IPS-20b (cell line): ENCODE data around the gene DKKL1.
"Not testable (repeated sequence)": the region's sequence is repeated elsewhere in the genome, so short reads cannot be mapped to it uniquely, and the experiment has no call there.

Experiments
- H3K27ac ChIP-seq: one replicate; pipeline ENCODE4 v1.5.1; 2013; ENCODE audit warnings: low read length
- H3K27me3 ChIP-seq: 2 replicates; pipeline ENCODE4 v1.6.1; 2013; ENCODE audit warnings: mild to moderate bottlenecking, low read length, inconsistent platforms; ENCODE audit not compliant: insufficient read depth
- H3K36me3 ChIP-seq: 2 replicates; pipeline ENCODE4 v1.6.1; 2013; ENCODE audit warnings: low read depth, mild to moderate bottlenecking, inconsistent platforms, low read length, moderate library complexity; ENCODE audit not compliant: insufficient read depth
- H3K4me1 ChIP-seq: 2 replicates; pipeline ENCODE4 v1.6.1; 2013; ENCODE audit warnings: mild to moderate bottlenecking, control low read depth, inconsistent platforms, low read length, moderate library complexity; ENCODE audit not compliant: insufficient read depth
- H3K4me3 ChIP-seq: 2 replicates; pipeline ENCODE4 v1.5.1; 2013; ENCODE audit warnings: mild to moderate bottlenecking, low read length, inconsistent platforms
- H3K9ac ChIP-seq: 2 replicates; pipeline ENCODE4 v1.6.1; 2013; ENCODE audit warnings: low read depth, mild to moderate bottlenecking, inconsistent platforms, low read length, moderate library complexity
- H3K9me3 ChIP-seq: 2 replicates; pipeline ENCODE4 v1.6.1; 2013; ENCODE audit warnings: mild to moderate bottlenecking, low read depth, low read length, inconsistent platforms; ENCODE audit not compliant: insufficient read depth

The DKKL1 gene

GRCh38 chr19:49371184-49371583 lies 7.5 kb downstream of the DKKL1 start:
- no peaks in the 10 kb centered on the region for H3K27me3 ChIP-seq
- H3K9me3 ChIP-seq, result peaks cover 21% of the 10 kb centered on the region
- H3K4me1 ChIP-seq, result no peaks in the 10 kb centered on the region

GRCh38 chr19:49373174-49373573 lies 9.5 kb downstream of the DKKL1 start:
- not testable (repeated sequence) for H3K36me3 ChIP-seq, H3K4me3 ChIP-seq, H3K27ac ChIP-seq, H3K9ac ChIP-seq, H3K27me3 ChIP-seq, H3K4me1 ChIP-seq
- H3K9me3 ChIP-seq, result peaks cover 21% of the 10 kb centered on the region

More at GRCh38 chr19:49371184-49371583, 7.5 kb downstream of the DKKL1 start:
- Histone ChIP-seq H3K9ac (no peak overlapping the region), H3K4me3 (no peak overlapping the region), H3K36me3 (no peaks in the 10 kb centered on the region), H3K27ac (no peak overlapping the region)

- Histone ChIP-seq H3K27ac (no peak overlapping the region), H3K27me3 (no peaks in the 10 kb centered on the region)
Observed at GRCh38 chr19:49374665-49375434, 11.2 kb downstream of the DKKL1 start.

GRCh38 chr19:49378512-49378911 lies 14.8 kb downstream of the DKKL1 start:
- Histone ChIP-seq H3K9me3 (peaks cover 5% of the 10 kb centered on the region), H3K36me3 (no peaks in the 10 kb centered on the region), H3K4me3 (no peak overlapping the region), H3K4me1 (no peaks in the 10 kb centered on the region), H3K27ac (no peak overlapping the region), H3K27me3 (no peaks in the 10 kb centered on the region), H3K9ac (no peak overlapping the region)

More at GRCh38 chr19:49374665-49375434, 11.2 kb downstream of the DKKL1 start:
- H3K36me3 ChIP-seq, result no peaks in the 10 kb centered on the region
- H3K4me1 ChIP-seq, result no peaks in the 10 kb centered on the region
- no peak overlapping the region for H3K9ac ChIP-seq
- H3K4me3 ChIP-seq, result no peak overlapping the region
- peaks cover 8% of the 10 kb centered on the region for H3K9me3 ChIP-seq

- H3K36me3 ChIP-seq, result no peaks in the 10 kb centered on the region
- no peaks in the 10 kb centered on the region for H3K27me3 ChIP-seq
- no peak overlapping the region for H3K4me3 ChIP-seq
- no peak overlapping the region for H3K27ac ChIP-seq
- H3K9me3 ChIP-seq, result peaks cover 5% of the 10 kb centered on the region
- H3K9ac ChIP-seq, result no peak overlapping the region
- H3K4me1 ChIP-seq, result no peaks in the 10 kb centered on the region
Observed at GRCh38 chr19:49380391-49380790, 16.7 kb downstream of the DKKL1 start.

- H3K4me3 ChIP-seq, result no peak overlapping the region
- no peak overlapping the region for H3K9ac ChIP-seq
- no peak overlapping the region for H3K27ac ChIP-seq
- no peaks in the 10 kb centered on the region for H3K36me3 ChIP-seq
- peaks cover 5% of the 10 kb centered on the region for H3K9me3 ChIP-seq
- no peaks in the 10 kb centered on the region for H3K27me3 ChIP-seq
- no peaks in the 10 kb centered on the region for H3K4me1 ChIP-seq
Observed at GRCh38 chr19:49382639-49383038, 19.0 kb downstream of the DKKL1 start.

GRCh38 chr19:49383599-49383998 lies 19.9 kb downstream of the DKKL1 start:
- Histone ChIP-seq H3K36me3 (no peaks in the 10 kb centered on the region), H3K4me1 (no peaks in the 10 kb centered on the region), H3K9ac (no peak overlapping the region), H3K27me3 (no peaks in the 10 kb centered on the region), H3K9me3 (peaks cover 5% of the 10 kb centered on the region), H3K27ac (no peak overlapping the region), H3K4me3 (no peak overlapping the region)

GRCh38 chr19:49387936-49388372 lies 24.3 kb downstream of the DKKL1 start, which contains the start of gene KASH5:
KASH5 (plus strand) TSS chr19:49388249; CDS start chr19:49390884, 2,635 bp downstream.
- Histone ChIP-seq H3K4me3 (no peak within 1 kb of the TSS), H3K27ac (no peak within 1 kb of the TSS), H3K9me3 (no peaks in the 10 kb centered on the region), H3K27me3 (no peaks in the 10 kb centered on the region), H3K36me3 (no peaks in the 10 kb centered on the region), H3K9ac (no peak within 1 kb of the TSS), H3K4me1 (no peaks in the 10 kb centered on the region)

- no peak overlapping the region for H3K9ac ChIP-seq
- H3K27me3 ChIP-seq, result no peaks in the 10 kb centered on the region
- H3K4me1 ChIP-seq, result peaks cover 4% of the 10 kb centered on the region; the same call in 1 of the 2 replicates
- no peaks in the 10 kb centered on the region for H3K36me3 ChIP-seq
- H3K27ac ChIP-seq, result no peak overlapping the region
- no peaks in the 10 kb centered on the region for H3K9me3 ChIP-seq
- no peak overlapping the region for H3K4me3 ChIP-seq
Observed at GRCh38 chr19:49389406-49389805, 25.7 kb downstream of the DKKL1 start.

- Histone ChIP-seq H3K9me3 (no peaks in the 10 kb centered on the region), H3K27me3 (no peaks in the 10 kb centered on the region), H3K36me3 (no peaks in the 10 kb centered on the region), H3K9ac (no peak overlapping the region), H3K4me3 (no peak overlapping the region), H3K27ac (no peak overlapping the region), H3K4me1 (peaks cover 4% of the 10 kb centered on the region; the same call in 1 of the 2 replicates)
Observed at GRCh38 chr19:49390131-49390928, 26.7 kb downstream of the DKKL1 start.

GRCh38 chr19:49390929-49391359 lies 27.3 kb downstream of the DKKL1 start:
- no peak overlapping the region for H3K9ac ChIP-seq

More at GRCh38 chr19:49390929-49391359, 27.3 kb downstream of the DKKL1 start:
- Histone ChIP-seq H3K9me3 (no peaks in the 10 kb centered on the region), H3K4me3 (no peak overlapping the region), H3K27me3 (no peaks in the 10 kb centered on the region), H3K4me1 (peaks cover 4% of the 10 kb centered on the region; the same call in 1 of the 2 replicates), H3K27ac (no peak overlapping the region), H3K36me3 (no peaks in the 10 kb centered on the region)
